ENCODE results near the gene RACK1. TPM values are rescaled to one million over a fixed set of nuclear protein-coding genes. Genes with fewer than 3 reads are reported as not detected.

RACK1 gene
- total and polyA plus RNA-seq, 2 of the 4 experiments (the other 2 are of a cell fraction), result 4,263 to 9,350 TPM

DNA sequence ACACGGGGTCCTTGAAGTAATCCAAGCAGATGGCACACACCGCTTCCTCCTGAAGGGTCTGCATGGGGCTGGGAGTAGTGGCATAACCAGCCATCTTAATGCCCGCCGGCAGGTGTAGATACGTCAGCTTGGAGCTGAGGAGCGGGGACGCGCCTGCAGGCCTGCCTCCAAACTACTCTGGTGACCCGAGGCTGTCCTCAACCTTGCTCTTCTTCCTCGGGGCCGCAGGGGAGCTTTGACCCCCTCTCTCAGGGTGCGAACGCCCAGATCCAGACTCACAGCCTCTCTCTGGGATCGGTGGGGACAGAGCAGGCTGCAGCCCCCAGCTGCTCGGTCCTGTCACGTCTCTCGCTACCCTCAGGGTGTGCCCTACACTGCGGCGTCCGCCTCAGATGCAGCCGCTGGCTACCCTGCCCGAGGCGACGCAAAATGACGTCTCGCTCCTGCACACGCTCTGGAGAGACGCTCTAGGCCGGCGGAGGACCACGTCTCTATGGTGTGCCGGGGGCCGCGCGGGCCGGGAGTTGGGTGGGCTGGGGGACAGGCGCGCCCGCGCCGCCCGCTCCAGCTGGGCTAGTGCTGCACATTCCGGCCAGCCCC lies 17.1 kb upstream of the RACK1 start, which contains the start of gene TRIM52 (continued):
- TF ChIP-seq, protein P1, sequence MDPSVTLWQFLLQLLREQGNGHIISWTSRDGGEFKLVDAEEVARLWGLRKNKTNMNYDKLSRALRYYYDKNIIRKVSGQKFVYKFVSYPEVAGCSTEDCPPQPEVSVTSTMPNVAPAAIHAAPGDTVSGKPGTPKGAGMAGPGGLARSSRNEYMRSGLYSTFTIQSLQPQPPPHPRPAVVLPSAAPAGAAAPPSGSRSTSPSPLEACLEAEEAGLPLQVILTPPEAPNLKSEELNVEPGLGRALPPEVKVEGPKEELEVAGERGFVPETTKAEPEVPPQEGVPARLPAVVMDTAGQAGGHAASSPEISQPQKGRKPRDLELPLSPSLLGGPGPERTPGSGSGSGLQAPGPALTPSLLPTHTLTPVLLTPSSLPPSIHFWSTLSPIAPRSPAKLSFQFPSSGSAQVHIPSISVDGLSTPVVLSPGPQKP (IDR thresholded peaks at IDR 0.05; ENCODE audit: borderline replicate concordance, low read depth, low read length), result no peak

DNA sequence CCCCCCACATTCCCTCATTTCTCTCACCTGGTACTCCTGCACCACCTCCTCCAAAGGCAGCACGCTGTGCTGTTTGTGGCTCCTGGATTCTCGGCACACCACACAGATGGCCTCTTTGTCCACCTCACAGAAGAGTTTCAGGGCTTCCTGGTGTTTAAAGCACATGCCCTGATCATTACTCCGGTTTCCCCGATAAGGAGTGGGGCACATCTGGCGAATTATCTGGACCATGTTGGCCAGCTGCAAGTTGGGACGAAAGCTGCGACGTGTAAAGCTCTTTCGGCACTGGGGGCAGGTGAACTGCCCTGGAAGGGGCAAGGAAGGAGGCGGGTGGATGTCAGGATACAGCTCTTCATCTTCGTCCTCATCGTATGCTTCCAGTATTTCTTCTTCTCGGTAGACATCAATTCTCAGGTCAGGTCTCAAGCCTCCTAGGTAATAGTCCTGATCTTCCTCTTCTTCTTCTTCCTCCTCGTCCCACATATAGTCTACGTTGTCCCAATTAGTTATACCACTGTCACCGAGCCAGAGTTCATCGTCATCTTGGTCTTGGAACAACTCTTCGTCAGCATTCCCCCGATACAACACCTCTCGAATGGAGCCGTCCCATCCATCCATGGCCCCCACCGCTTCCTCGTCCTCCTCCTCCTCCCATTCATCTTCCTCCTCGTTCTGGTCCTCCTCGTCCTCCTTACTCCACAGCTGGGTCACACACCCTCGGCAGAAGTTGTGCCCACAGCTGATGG lies 16.4 kb upstream of the RACK1 start:
- H3K4ac ChIP-seq (ENCODE audit: low read depth, low read length), result peak overlapping the region; percentile 79
- H3K23ac ChIP-seq (ENCODE audit: low read depth, low read length), result peak overlapping the region; percentile 57
- H3K9ac ChIP-seq (ENCODE audit: low read depth, low read length), result peak overlapping the region; percentile 95
- peak overlapping the region; percentile 78 for H2BK5ac ChIP-seq (ENCODE audit: low read depth, low read length, poor library complexity, severe bottlenecking)
- H4K91ac ChIP-seq (ENCODE audit: insufficient read depth, low read depth, low read length), result peak overlapping the region; percentile 76; the same call in 1 of the 2 replicates
- in situ Hi-C loops (cut with MboI; ENCODE audit: low sequenced_read_pairs) (loop anchor here (5.0 to 10.0 kb wide), 2 partner anchors 73 to 455 kb away; partner anchors contain the start of gene MGAT1), dilution Hi-C loops (cut with HindIII; ENCODE audit: low sequenced_read_pairs, unreplicated experiment) (no loop called here), intact Hi-C loops (cut with micrococcal nuclease) (loop anchor here (5.0 kb wide), 1 partner anchor 73 kb away; no protein-coding TSS in a partner anchor)
- H3K4me3 ChIP-seq (ENCODE audit: insufficient read depth, low read depth, low read length), result peak overlapping the region; percentile 95
- peaks cover 34% of the 10 kb centered on the region for H4K20me1 ChIP-seq (ENCODE audit: insufficient read depth, low read length)
- no peaks in the 10 kb centered on the region for H3K27me3 ChIP-seq (ENCODE audit: control insufficient read depth, insufficient read depth, low read length)
- peak overlapping the region; percentile 56; the same call in 1 of the 2 replicates for H3K56ac ChIP-seq (ENCODE audit: extremely low read depth, insufficient read depth, low read length)
- H3K9me1 ChIP-seq (ENCODE audit: insufficient read depth, low read length), result peaks cover 7% of the 10 kb centered on the region
- ATAC-seq (ENCODE audit: low read depth) (no peak), DNase-seq (no peak)
- H3K4me2 ChIP-seq (ENCODE audit: low read depth, low read length), result peak overlapping the region; percentile 98
- H2BK20ac ChIP-seq (ENCODE audit: low read depth, low read length), result no peak overlapping the region
- no peak overlapping the region for H3K18ac ChIP-seq (ENCODE audit: low read depth, low read length)
- H3K9me3 ChIP-seq (ENCODE audit: control insufficient read depth, insufficient read depth, low read length), result no peaks in the 10 kb centered on the region
- H4K5ac ChIP-seq (ENCODE audit: low read depth, low read length), result peak overlapping the region; percentile 72
- ChIA-PET POLR2A (ENCODE audit: unreplicated experiment) (no interaction called here), CTCF (interaction anchor here (1.3 to 1.4 kb wide), 2 partner anchors 9 to 18 kb away, joined by 3 to 5 read pairs; no protein-coding TSS in a partner anchor)
- H2BK15ac ChIP-seq (ENCODE audit: low read depth, low read length), result no peak overlapping the region
- peaks cover 8 to 57% of the 10 kb centered on the region in 2 experiments; a peak in 3 of 4 replicates for H3K79me1 ChIP-seq (ENCODE audit: low read depth in 1 of 2, low read length in 2 of 2)
- H4K8ac ChIP-seq (ENCODE audit: low read depth in 2 of 2, low read length in 2 of 2), result peak overlapping the region; percentile 61 to 82; a peak in 3 of 4 replicates
- H2AK9ac ChIP-seq (replicated peaks; ENCODE audit: low read depth, low read length, poor library complexity), result peak overlapping the region; percentile 98
- no TSS peak for BruUV-seq (replicated peaks)
- peak overlapping the region; percentile 84 for H3K27ac ChIP-seq (ENCODE audit: insufficient read depth, low read length)
- H2BK120ac ChIP-seq (ENCODE audit: low read depth, low read length), result no peak overlapping the region
- peak overlapping the region; percentile 96 for H2AK5ac ChIP-seq (ENCODE audit: low read depth, low read length)
- H3K14ac ChIP-seq (replicated peaks; ENCODE audit: low read depth, low read length), result peak overlapping the region; percentile 76
- WGBS, 2 experiments (ENCODE audit: extremely low coverage in 2 of 2, insufficient read length in 1 of 2), result 4% methylated on average over 12 of the region's 26 CpGs; no CpG with 5 or more reads in 1 of the 2 experiments
- H3K4me1 ChIP-seq (ENCODE audit: control insufficient read depth, insufficient read depth, low read length), result peaks cover 2% of the 10 kb centered on the region; the same call in 1 of the 2 replicates
- peak overlapping the region; percentile 93 for H2AFZ ChIP-seq (replicated peaks; ENCODE audit: low read length, poor library complexity)
- peaks cover 7% of the 10 kb centered on the region; the same call in 1 of the 2 replicates for H3K36me3 ChIP-seq (ENCODE audit: control insufficient read depth, insufficient read depth, low read length)
- TF ChIP-seq MAZ (IDR thresholded peaks at IDR 0.05; ENCODE audit: borderline replicate concordance, low read depth, low read length) (no peak), CEBPB (IDR thresholded peaks at IDR 0.05; ENCODE audit: low read depth, low read length) (no peak), FOS (IDR thresholded peaks at IDR 0.05; ENCODE audit: low read depth, low read length) (no peak), SMC3 (IDR thresholded peaks at IDR 0.05; ENCODE audit: low read depth, low read length) (no peak), MAFK (IDR thresholded peaks at IDR 0.05; ENCODE audit: low read depth, low read length) (no peak), MXI1 (IDR thresholded peaks at IDR 0.05; ENCODE audit: borderline replicate concordance, low read depth, low read length) (no peak), NFE2L2 (IDR thresholded peaks at IDR 0.05; ENCODE audit: low read depth, low read length) (no peak), RAD21 (IDR thresholded peaks at IDR 0.05; ENCODE audit: low read length) (no peak)
- TF ChIP-seq, protein P2, sequence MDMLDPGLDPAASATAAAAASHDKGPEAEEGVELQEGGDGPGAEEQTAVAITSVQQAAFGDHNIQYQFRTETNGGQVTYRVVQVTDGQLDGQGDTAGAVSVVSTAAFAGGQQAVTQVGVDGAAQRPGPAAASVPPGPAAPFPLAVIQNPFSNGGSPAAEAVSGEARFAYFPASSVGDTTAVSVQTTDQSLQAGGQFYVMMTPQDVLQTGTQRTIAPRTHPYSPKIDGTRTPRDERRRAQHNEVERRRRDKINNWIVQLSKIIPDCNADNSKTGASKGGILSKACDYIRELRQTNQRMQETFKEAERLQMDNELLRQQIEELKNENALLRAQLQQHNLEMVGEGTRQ (IDR thresholded peaks at IDR 0.05; ENCODE audit: low read depth, low read length), result no peak
- TF ChIP-seq, protein P1 (IDR thresholded peaks at IDR 0.05; ENCODE audit: borderline replicate concordance, low read depth, low read length), result no peak
